ENCODE measurements around the gene CTNNA2.

DNA sequence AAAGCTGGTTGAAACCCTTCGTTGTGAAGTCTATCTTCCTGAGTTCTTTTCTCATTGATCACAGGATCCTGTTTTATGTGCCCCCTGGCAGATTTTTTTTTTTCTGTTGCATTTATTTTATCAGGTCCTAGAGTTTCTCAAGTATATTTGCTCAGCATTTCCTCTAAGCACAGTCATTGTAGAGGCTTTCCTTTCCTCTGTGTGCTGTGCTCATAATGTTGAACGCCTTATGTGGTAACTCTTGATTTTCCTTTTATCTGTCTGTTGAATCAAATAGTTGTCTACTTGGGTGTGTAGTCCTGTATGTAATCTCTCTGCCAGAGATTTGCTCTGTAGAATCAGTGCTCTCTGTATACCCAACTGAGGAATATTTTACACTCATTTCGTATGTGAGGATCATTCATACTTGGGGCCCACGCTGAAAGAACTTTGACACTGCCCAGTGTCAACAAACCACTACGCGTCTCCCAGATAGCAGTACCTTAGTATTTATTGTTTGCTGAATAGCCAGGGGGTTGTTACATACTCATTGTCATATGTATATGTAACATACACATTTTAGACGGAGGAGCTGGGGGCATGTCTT is 118.2 kb downstream of the CTNNA2 start:
- TF ChIP-seq, protein P1, sequence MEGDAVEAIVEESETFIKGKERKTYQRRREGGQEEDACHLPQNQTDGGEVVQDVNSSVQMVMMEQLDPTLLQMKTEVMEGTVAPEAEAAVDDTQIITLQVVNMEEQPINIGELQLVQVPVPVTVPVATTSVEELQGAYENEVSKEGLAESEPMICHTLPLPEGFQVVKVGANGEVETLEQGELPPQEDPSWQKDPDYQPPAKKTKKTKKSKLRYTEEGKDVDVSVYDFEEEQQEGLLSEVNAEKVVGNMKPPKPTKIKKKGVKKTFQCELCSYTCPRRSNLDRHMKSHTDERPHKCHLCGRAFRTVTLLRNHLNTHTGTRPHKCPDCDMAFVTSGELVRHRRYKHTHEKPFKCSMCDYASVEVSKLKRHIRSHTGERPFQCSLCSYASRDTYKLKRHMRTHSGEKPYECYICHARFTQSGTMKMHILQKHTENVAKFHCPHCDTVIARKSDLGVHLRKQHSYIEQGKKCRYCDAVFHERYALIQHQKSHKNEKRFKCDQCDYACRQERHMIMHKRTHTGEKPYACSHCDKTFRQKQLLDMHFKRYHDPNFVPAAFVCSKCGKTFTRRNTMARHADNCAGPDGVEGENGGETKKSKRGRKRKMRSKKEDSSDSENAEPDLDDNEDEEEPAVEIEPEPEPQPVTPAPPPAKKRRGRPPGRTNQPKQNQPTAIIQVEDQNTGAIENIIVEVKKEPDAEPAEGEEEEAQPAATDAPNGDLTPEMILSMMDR (IDR thresholded peaks at IDR 0.05; ENCODE audit: control extremely low read depth in 1 of 3, insufficient read depth in 1 of 3, low read depth in 1 of 3, low read length in 3 of 3) = no peak
- TF ChIP-seq GTF2F1 (IDR thresholded peaks at IDR 0.05; ENCODE audit: borderline replicate concordance, low read depth, low read length) (no peak), POLR2A (IDR thresholded peaks at IDR 0.05; ENCODE audit: control extremely low read depth in 1 of 2, low read depth in 2 of 2, low read length in 2 of 2) (no peak), BRCA1 (IDR thresholded peaks at IDR 0.05; ENCODE audit: low read depth, low read length) (no peak), ZNF274 (IDR thresholded peaks at IDR 0.05; ENCODE audit: borderline replicate concordance, extremely low read depth, low read length) (no peak), EP300 (IDR thresholded peaks at IDR 0.05; ENCODE audit: borderline replicate concordance in 1 of 2, low read depth in 2 of 2, low read length in 2 of 2) (no peak), EZH2 (IDR thresholded peaks at IDR 0.05; ENCODE audit: low read depth, low read length, severe bottlenecking) (no peak), RFX5 (IDR thresholded peaks at IDR 0.05; ENCODE audit: borderline replicate concordance, low read depth, low read length) (no peak), FOSL1 (IDR thresholded peaks at IDR 0.05; ENCODE audit: insufficient read depth, low read depth, low read length) (no peak), JUND (IDR thresholded peaks at IDR 0.05; ENCODE audit: low read length) (no peak), CEBPB (IDR thresholded peaks at IDR 0.05; ENCODE audit: low read depth, low read length) (no peak)
- TF ChIP-seq, protein P2, sequence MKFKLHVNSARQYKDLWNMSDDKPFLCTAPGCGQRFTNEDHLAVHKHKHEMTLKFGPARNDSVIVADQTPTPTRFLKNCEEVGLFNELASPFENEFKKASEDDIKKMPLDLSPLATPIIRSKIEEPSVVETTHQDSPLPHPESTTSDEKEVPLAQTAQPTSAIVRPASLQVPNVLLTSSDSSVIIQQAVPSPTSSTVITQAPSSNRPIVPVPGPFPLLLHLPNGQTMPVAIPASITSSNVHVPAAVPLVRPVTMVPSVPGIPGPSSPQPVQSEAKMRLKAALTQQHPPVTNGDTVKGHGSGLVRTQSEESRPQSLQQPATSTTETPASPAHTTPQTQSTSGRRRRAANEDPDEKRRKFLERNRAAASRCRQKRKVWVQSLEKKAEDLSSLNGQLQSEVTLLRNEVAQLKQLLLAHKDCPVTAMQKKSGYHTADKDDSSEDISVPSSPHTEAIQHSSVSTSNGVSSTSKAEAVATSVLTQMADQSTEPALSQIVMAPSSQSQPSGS (IDR thresholded peaks at IDR 0.05; ENCODE audit: low read length) = no peak
- TF ChIP-seq, protein P3, sequence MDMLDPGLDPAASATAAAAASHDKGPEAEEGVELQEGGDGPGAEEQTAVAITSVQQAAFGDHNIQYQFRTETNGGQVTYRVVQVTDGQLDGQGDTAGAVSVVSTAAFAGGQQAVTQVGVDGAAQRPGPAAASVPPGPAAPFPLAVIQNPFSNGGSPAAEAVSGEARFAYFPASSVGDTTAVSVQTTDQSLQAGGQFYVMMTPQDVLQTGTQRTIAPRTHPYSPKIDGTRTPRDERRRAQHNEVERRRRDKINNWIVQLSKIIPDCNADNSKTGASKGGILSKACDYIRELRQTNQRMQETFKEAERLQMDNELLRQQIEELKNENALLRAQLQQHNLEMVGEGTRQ (IDR thresholded peaks at IDR 0.05; ENCODE audit: low read length) = no peak

Measured in H1 (cell line).